PFSK-1 (cell line): ENCODE data around the gene BLVRB.

Experiments used
- FOXP2 ChIP-seq: optimal IDR thresholded peaks from 2 replicates; pipeline ENCODE3; 2011; ENCODE audit warnings: borderline replicate concordance, control low read depth, inconsistent platforms; ENCODE audit not compliant: insufficient read depth; ENCODE audit errors: extremely low read length, extremely low read depth
- POLR2AphosphoS5 ChIP-seq: IDR thresholded peaks from 2 replicates; pipeline ENCODE4 v1.6.1; 2012; ENCODE audit warnings: low read depth, mild to moderate bottlenecking, control low read depth, low read length, moderate library complexity
- REST ChIP-seq, 2 experiments: IDR thresholded peaks; 2 replicates each; pipeline versions ENCODE4 v1.6.1 to v1.8.0; 2011 to 2012; ENCODE audit warnings: low read depth in 2 of 2, low read length in 2 of 2, control low read depth in 1 of 2, inconsistent platforms in 1 of 2, mild to moderate bottlenecking in 1 of 2, moderate library complexity in 1 of 2; ENCODE audit not compliant: insufficient read depth in 1 of 2
- SIN3A ChIP-seq: IDR thresholded peaks from 2 replicates; pipeline ENCODE4 v1.6.1; 2012; ENCODE audit warnings: mild to moderate bottlenecking, low read length, moderate library complexity, borderline replicate concordance; ENCODE audit not compliant: insufficient read depth
- TAF1 ChIP-seq: IDR thresholded peaks from 2 replicates; pipeline ENCODE4 v1.6.1; 2012; ENCODE audit warnings: low read length, control low read depth, borderline replicate concordance; ENCODE audit not compliant: insufficient read depth

BLVRB gene

GRCh38 chr19:40466985-40467734, 1.6 kb upstream of the BLVRB start, which contains the start of gene SPTBN4:
Gene SPTBN4 (plus strand): TSS chr19:40467001. CDS start chr19:40472622, 5,621 bp downstream.
- TF ChIP-seq FOXP2 (no peak), POLR2AphosphoS5 (no peak), REST (IDR thresholded peaks at IDR 0.05; ENCODE audit: insufficient read depth in 1 of 2, low read depth in 2 of 2, low read length in 2 of 2) (no peak), TAF1 (no peak), SIN3A (no peak)

- TF ChIP-seq FOXP2 (peak; percentile 10), SIN3A (no peak)
These were observed 857 bp upstream of the BLVRB start for GRCh38 chr19:40466219-40466984.

- TF ChIP-seq FOXP2 (no peak), SIN3A (no peak), POLR2AphosphoS5 (no peak), TAF1 (no peak), REST (IDR thresholded peaks at IDR 0.05; ENCODE audit: insufficient read depth in 1 of 2, low read depth in 2 of 2, low read length in 2 of 2) (no peak)
These were observed 454 bp downstream of the BLVRB start for GRCh38 chr19:40465025-40465556.

- no peak for TF ChIP-seq SIN3A
- TF ChIP-seq POLR2AphosphoS5: no peak
- no peak for TF ChIP-seq REST (IDR thresholded peaks at IDR 0.05; ENCODE audit: insufficient read depth in 1 of 2, low read depth in 2 of 2, low read length in 2 of 2)
- no peak for TF ChIP-seq FOXP2
- TF ChIP-seq TAF1: no peak
These were observed 1.2 kb downstream of the BLVRB start for GRCh38 chr19:40464059-40465024.
